Keratinocyte (primary cell): ENCODE measurements around the gene CD93. TPM values are rescaled to one million over a fixed set of nuclear protein-coding genes. Genes with fewer than 3 reads are reported as not detected.

Source experiments
- DNase-seq: peaks from one replicate; pipeline ENCODE4 v3.0.0-alpha.2; 2011; ENCODE audit warnings: low read depth, missing footprints, low spot score
- FAIRE-seq: peaks from 2 replicates; lab custom pipeline; 2011; peaks lifted over from hg19 to GRCh38; lab: Jason Lieb, UNC
- H2AFZ ChIP-seq: 2 replicates; pipeline ENCODE4 v1.6.0; 2012; ENCODE audit warnings: low read length, control low read depth, inconsistent platforms; ENCODE audit not compliant: control insufficient read depth
- H3K27ac ChIP-seq: 2 replicates; pipeline ENCODE4 v1.5.1; 2011; ENCODE audit warnings: low read length; ENCODE audit not compliant: control insufficient read depth, insufficient read depth
- H3K27me3 ChIP-seq: 3 replicates; pipeline ENCODE4 v1.6.0; 2011; ENCODE audit warnings: low read length; ENCODE audit not compliant: control insufficient read depth, insufficient read depth; ENCODE audit errors: extremely low read depth
- H3K36me3 ChIP-seq, 2 experiments: 2 replicates in 1 of 2; 3 replicates in 1 of 2; pipeline ENCODE4 v1.5.1; 2011; ENCODE audit warnings: low read length in 2 of 2, mild to moderate bottlenecking in 1 of 2; ENCODE audit not compliant: control insufficient read depth in 2 of 2, insufficient read depth in 2 of 2; ENCODE audit errors: extremely low read depth in 1 of 2
- H3K4me1 ChIP-seq: 3 replicates; pipeline ENCODE4 v1.5.1; 2011; ENCODE audit warnings: low read length; ENCODE audit not compliant: control insufficient read depth, insufficient read depth; ENCODE audit errors: extremely low read depth
- H3K4me2 ChIP-seq: 3 replicates; pipeline ENCODE4 v1.6.0; 2011; ENCODE audit warnings: low read depth, low read length; ENCODE audit not compliant: control insufficient read depth, insufficient read depth; ENCODE audit errors: extremely low read depth
- H3K4me3 ChIP-seq, 3 experiments: fragments of 200-600 bp in 1 of 3; sonication (generic) in 1 of 3; 2 replicates in 2 of 3; 3 replicates in 1 of 3; pipeline ENCODE4 v1.5.1; 2011 to 2016; ENCODE audit warnings: low read length in 3 of 3, mild to moderate bottlenecking in 3 of 3, control low read depth in 2 of 3, inconsistent platforms in 1 of 3, low read depth in 1 of 3, mixed read lengths in 1 of 3, mixed run types in 1 of 3, moderate library complexity in 1 of 3; ENCODE audit not compliant: control insufficient read depth in 2 of 3, insufficient read depth in 2 of 3; ENCODE audit errors: extremely low read depth in 1 of 3
- H3K79me2 ChIP-seq: 2 replicates; pipeline ENCODE4 v1.6.0; 2012; ENCODE audit warnings: low read length; ENCODE audit not compliant: control insufficient read depth, insufficient read depth
- H3K9ac ChIP-seq: 3 replicates; pipeline ENCODE4 v1.6.0; 2011; ENCODE audit warnings: low read length; ENCODE audit not compliant: control insufficient read depth, insufficient read depth; ENCODE audit errors: extremely low read depth
- H3K9me1 ChIP-seq: 3 replicates; pipeline ENCODE4 v1.6.0; 2011; ENCODE audit warnings: low read length; ENCODE audit not compliant: control insufficient read depth, insufficient read depth; ENCODE audit errors: extremely low read depth
- H3K9me3 ChIP-seq: 2 replicates; pipeline ENCODE4 v1.5.1; 2012; ENCODE audit warnings: low read depth, low read length; ENCODE audit not compliant: control insufficient read depth
- H4K20me1 ChIP-seq: 3 replicates; pipeline ENCODE4 v1.6.0; 2011; ENCODE audit warnings: low read length; ENCODE audit not compliant: control insufficient read depth, insufficient read depth; ENCODE audit errors: extremely low read depth
- CTCF ChIP-seq, 3 experiments: IDR thresholded peaks in 1 of 3; conservative IDR thresholded peaks in 1 of 3; optimal IDR thresholded peaks in 1 of 3; 2 replicates in 2 of 3; 3 replicates in 1 of 3; pipeline versions ENCODE3 to v1.5.1; 2011; ENCODE audit warnings: low read length in 3 of 3, mild to moderate bottlenecking in 3 of 3, moderate library complexity in 2 of 3, control low read depth in 1 of 3, inconsistent platforms in 1 of 3; ENCODE audit not compliant: insufficient read depth in 2 of 3; ENCODE audit errors: extremely low read depth in 1 of 3
- EZH2 ChIP-seq: IDR thresholded peaks from one replicate; pipeline ENCODE4 v1.6.1; 2012; ENCODE audit warnings: inconsistent platforms, mild to moderate bottlenecking, low read length, moderate library complexity
- dilution Hi-C: fragments of 300-500 bp; cut with MboI; formaldehyde crosslinking; loops from one replicate; pipeline ENCODE4 v1.7.0; 2020; ENCODE audit warnings: low sequenced_read_pairs; ENCODE audit not compliant: extremely low pct_ligation_motif_present
- polyA plus RNA-seq, 5 experiments: library from polyadenylated mRNA; depleted of rRNA in 3 of 5; stranded (reverse) in 3 of 5; stranded (forward) in 1 of 5; unstranded in 1 of 5; fragments of >200 nt; gene quantifications; 1 replicate in 1 of 5; 2 replicates in 3 of 5; 3 replicates in 1 of 5; pipeline versions ENCODE4 v1.2.1 to v1.2.3, GENCODE V29; 2011 to 2012; ENCODE audit warnings: missing spikeins in 2 of 5, low read depth in 1 of 5, low replicate concordance in 1 of 5

Gene CD93
- polyA plus RNA-seq, 1 donor (not counting 4 experiments of a cell fraction or from before 2014, with no cell fraction given) = not detected

- Histone ChIP-seq H3K27me3 (peaks cover 41% of the 10 kb centered on the region), H4K20me1 (no peaks in the 10 kb centered on the region), H3K9me3 (no peaks in the 10 kb centered on the region), H3K36me3 (no peaks in the 10 kb centered on the region), H2AFZ (no peak overlapping the region), H3K4me1 (peaks cover 4% of the 10 kb centered on the region), H3K79me2 (no peaks in the 10 kb centered on the region), H3K9me1 (no peaks in the 10 kb centered on the region), H3K4me3 (no peak overlapping the region), H3K9ac (no peak overlapping the region), H3K27ac (no peak overlapping the region), H3K4me2 (no peak overlapping the region)
- TF ChIP-seq EZH2 = no peak
- no peak for TF ChIP-seq CTCF (optimal IDR thresholded peaks at IDR 0.05 in 1 of 3, IDR thresholded peaks at IDR 0.05 in 1 of 3, conservative IDR thresholded peaks at IDR 0.05 in 1 of 3; ENCODE audit: extremely low read depth in 1 of 3, insufficient read depth in 2 of 3, low read length in 3 of 3)
- no peak for FAIRE-seq
- dilution Hi-C loops = loop anchor here (25.0 kb wide), 1 partner anchor 152 kb away; no protein-coding TSS in a partner anchor
- no peak for DNase-seq
Measured at GRCh38 chr20:23035731-23036130, 50.4 kb downstream of the CD93 start.

GRCh38 chr20:23034721-23035671 lies 51.1 kb downstream of the CD93 start, which contains the start of gene SSTR4:
Gene SSTR4, plus strand, starts transcription at chr20:23035312. Its CDS starts 172 bp downstream, at chr20:23035484.
- Histone ChIP-seq H3K36me3 (no peaks in the 10 kb centered on the region), H3K9ac (no peak within 1 kb of the TSS), H3K27me3 (peaks cover 41% of the 10 kb centered on the region), H4K20me1 (no peaks in the 10 kb centered on the region), H3K4me2 (no peak within 1 kb of the TSS), H2AFZ (no peak within 1 kb of the TSS), H3K9me1 (no peaks in the 10 kb centered on the region), H3K79me2 (no peaks in the 10 kb centered on the region), H3K27ac (no peak within 1 kb of the TSS), H3K4me1 (peaks cover 4% of the 10 kb centered on the region), H3K9me3 (no peaks in the 10 kb centered on the region), H3K4me3 (no peak within 1 kb of the TSS)
- dilution Hi-C loops = loop anchor here (25.0 kb wide), 1 partner anchor 152 kb away; no protein-coding TSS in a partner anchor
- TF ChIP-seq EZH2 (peak; percentile 27), CTCF (optimal IDR thresholded peaks at IDR 0.05 in 1 of 3, IDR thresholded peaks at IDR 0.05 in 1 of 3, conservative IDR thresholded peaks at IDR 0.05 in 1 of 3; ENCODE audit: extremely low read depth in 1 of 3, insufficient read depth in 2 of 3, low read length in 3 of 3) (no peak)
- no peak for FAIRE-seq
- no peak for DNase-seq
